GM06990 (cell line): Measurements from ENCODE around the gene PPP1R37.

Source experiments
- DNase-seq: peaks from one replicate; pipeline ENCODE4 v3.0.0-alpha.2; 2011; ENCODE audit not compliant: insufficient read length; ENCODE audit errors: extremely low read depth
- H3K27me3 ChIP-seq: replicated peaks from 2 replicates; pipeline ENCODE4 v1.6.0; 2011; ENCODE audit warnings: low read length; ENCODE audit not compliant: control insufficient read depth, insufficient read depth
- H3K36me3 ChIP-seq: 2 replicates; pipeline ENCODE4 v1.5.1; 2011; ENCODE audit warnings: low read length; ENCODE audit not compliant: control insufficient read depth, insufficient read depth
- H3K4me3 ChIP-seq: replicated peaks from 2 replicates; pipeline ENCODE4 v1.5.1; 2011; ENCODE audit warnings: low read depth, mild to moderate bottlenecking, control low read depth, low read length
- TF ChIP-seq, protein P1 (sequence below): IDR thresholded peaks from 2 replicates; pipeline ENCODE4 v1.5.1; 2011; ENCODE audit warnings: low read length, control low read depth, mild to moderate bottlenecking, inconsistent platforms; ENCODE audit not compliant: insufficient read depth, poor library complexity, severe bottlenecking

PPP1R37 gene

DNA sequence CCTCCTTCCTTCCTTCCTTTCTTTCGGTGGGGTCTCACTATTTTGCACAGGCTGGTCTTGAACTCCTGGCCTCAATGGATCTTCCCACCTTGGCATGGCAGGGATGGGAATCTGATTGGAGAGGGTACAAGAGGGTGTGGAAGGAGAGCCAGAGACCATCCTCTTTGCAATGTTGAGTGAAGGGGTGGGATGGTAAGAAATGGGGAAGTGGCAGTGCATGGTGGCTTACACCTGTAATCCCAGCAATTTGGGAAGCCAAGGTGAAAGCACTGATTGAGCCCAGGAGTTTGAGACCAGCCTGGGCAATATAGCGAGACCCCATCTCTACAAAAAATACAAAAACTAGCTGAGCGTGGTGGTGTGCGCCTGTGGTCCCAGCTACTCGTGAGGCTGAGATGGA, 91.1 kb downstream of the PPP1R37 start:
- no peak for DNase-seq
- TF ChIP-seq, protein P1, sequence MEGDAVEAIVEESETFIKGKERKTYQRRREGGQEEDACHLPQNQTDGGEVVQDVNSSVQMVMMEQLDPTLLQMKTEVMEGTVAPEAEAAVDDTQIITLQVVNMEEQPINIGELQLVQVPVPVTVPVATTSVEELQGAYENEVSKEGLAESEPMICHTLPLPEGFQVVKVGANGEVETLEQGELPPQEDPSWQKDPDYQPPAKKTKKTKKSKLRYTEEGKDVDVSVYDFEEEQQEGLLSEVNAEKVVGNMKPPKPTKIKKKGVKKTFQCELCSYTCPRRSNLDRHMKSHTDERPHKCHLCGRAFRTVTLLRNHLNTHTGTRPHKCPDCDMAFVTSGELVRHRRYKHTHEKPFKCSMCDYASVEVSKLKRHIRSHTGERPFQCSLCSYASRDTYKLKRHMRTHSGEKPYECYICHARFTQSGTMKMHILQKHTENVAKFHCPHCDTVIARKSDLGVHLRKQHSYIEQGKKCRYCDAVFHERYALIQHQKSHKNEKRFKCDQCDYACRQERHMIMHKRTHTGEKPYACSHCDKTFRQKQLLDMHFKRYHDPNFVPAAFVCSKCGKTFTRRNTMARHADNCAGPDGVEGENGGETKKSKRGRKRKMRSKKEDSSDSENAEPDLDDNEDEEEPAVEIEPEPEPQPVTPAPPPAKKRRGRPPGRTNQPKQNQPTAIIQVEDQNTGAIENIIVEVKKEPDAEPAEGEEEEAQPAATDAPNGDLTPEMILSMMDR = no peak
- Histone ChIP-seq H3K4me3 (no peak overlapping the region), H3K36me3 (no peaks in the 10 kb centered on the region; the same call in none of the 2 replicates), H3K27me3 (no peaks in the 10 kb centered on the region)

- DNase-seq = no peak
- H3K27me3 ChIP-seq = no peaks in the 10 kb centered on the region
- no peak overlapping the region for H3K4me3 ChIP-seq
- TF ChIP-seq, protein P1 = no peak
- no peaks in the 10 kb centered on the region for H3K36me3 ChIP-seq
Measured at GRCh38 chr19:45186509-45187334, 93.7 kb downstream of the PPP1R37 start.

DNA sequence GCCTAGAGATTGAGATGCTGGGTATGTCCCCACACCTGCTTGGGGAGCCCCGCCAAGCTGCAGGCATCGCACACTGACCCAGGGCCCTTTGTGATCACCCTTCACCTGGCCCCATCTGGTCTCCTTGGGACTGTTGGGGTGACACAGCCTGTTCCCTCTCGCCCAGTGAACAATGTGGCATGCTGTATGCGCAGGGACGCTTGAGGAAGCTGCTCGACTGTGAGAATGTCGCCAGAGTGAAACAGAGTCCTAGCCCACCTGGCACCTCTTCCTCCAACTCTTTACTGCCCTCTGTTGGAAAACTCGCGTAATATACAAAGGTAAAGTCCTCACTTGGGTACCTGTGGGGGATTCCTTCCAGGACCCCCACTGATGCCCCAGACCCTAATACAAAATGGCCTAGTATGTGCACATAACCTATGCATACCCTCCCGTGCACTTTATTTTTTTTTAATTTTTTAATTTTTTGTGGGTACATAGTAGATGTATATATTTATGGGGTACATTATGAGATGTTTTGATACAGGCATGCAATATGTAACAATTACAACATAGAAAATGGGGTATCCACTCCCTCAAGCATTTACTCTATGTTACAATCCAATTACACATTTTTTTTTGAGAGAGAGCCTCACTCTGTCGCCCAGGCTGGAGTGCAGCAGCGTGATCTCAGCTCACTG, 94.6 kb downstream of the PPP1R37 start:
- Histone ChIP-seq H3K4me3 (no peak overlapping the region), H3K36me3 (no peaks in the 10 kb centered on the region), H3K27me3 (no peaks in the 10 kb centered on the region)
- peak; percentile 26 for DNase-seq
- TF ChIP-seq, protein P1 = peak; percentile 74

DNA sequence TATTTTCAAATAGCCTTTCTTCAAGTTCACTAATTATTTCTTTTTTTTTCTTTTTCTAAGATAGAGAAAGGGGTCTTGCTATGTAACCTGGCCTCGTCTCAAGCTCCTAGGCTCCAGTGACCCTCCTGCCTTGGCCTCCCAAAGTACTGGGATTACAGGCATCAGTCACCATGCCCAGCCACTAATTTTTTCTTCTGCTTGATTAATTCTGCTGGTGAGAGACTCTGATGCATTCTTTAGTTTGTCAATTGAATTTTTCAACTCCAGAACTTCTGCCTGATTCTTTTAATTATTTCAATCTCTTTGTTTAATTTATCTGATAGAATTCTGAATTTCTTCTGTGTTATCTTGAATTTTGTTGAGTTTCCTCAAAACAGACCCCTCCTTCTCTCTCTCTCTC, 97.0 kb downstream of the PPP1R37 start:
- TF ChIP-seq, protein P1 = no peak
- Histone ChIP-seq H3K4me3 (no peak overlapping the region), H3K27me3 (no peaks in the 10 kb centered on the region), H3K36me3 (no peaks in the 10 kb centered on the region)
- DNase-seq = no peak

GRCh38 chr19:45191375-45191774, 98.4 kb downstream of the PPP1R37 start:
- TF ChIP-seq, protein P1 = no peak
- no peaks in the 10 kb centered on the region for H3K36me3 ChIP-seq
- no peak for DNase-seq
- no peaks in the 10 kb centered on the region for H3K27me3 ChIP-seq
- H3K4me3 ChIP-seq = no peak overlapping the region
